Activated CD4-positive, CD25-positive, alpha-beta regulatory T cell treated with anti-CD3 and anti-CD28 coated beads, Interleukin-2, amount 50 U/mL, for 24 hours (primary cell): Measurements from ENCODE around the gene CTNNA2.
"Not testable (repeated sequence)": the region's sequence is repeated elsewhere in the genome, so short reads cannot be mapped to it uniquely, and the experiment has no call there.

Experiments used
- ATAC-seq, 2 donors: fragments of 150-1000 bp; cut with Tn5 transposase; one replicate each; pipeline ENCODE4 v1.10.0; 2021; ENCODE audit warnings: mild to moderate bottlenecking in 1 of 2, moderate library complexity in 1 of 2

CTNNA2 gene

DNA sequence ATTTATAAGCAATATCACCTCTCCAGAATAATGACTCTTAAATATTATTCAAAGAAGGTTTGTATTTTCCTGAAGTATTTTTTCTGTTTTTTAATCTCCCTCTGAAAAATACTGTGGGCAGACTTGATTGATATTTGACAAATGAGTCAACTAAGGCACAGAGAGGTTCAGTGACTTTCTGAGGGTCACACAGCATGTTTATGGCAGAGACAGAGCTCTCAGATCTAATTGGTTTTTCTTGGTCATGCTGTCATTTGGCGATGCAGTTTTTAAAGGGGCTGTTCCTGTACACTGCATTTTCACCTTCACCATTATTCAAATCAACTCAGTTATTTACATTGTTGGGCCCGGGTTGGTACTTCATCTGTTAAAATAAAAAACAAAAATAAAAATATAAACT, 527.4 kb downstream of the CTNNA2 start:
- no peak for ATAC-seq

DNA sequence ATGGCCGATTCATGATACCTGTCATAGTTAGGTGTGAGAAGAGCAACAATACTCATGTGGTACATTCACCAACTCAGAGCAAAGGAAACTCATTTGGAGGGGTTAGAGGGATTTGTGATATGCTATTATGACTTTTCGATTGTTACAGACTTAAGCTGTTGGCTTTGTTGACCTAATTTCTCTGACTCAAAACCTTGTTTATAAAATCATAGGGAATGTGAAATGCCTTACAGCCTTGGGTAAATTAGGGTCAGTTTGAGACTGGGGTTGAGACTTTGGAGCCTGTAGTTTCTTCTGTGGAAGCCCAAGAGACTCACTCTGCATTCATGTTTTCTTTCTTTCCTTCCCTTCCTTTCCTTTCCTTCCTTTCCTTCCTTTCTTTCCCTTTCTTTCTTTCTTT, 529.8 kb downstream of the CTNNA2 start:
- no peak for ATAC-seq

DNA sequence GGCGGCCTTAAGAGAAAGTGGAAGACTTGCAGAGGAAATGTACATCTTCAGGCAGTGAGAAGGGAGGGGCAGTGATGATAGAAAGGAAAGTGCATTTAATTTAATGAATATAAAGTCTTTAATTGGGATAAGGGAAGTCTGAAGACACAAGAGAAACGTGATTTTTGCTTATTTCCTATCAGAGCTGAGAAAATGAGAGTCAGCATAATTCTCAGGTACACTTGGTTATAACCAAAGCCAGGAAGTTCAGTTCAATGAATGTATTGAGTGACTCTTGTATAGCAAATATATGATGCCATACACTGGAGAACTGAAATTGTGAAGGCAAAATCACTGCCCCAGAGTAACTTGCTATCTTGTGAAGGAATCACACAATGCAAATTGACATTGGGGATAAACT, 535.4 kb downstream of the CTNNA2 start:
- no peak for ATAC-seq

DNA sequence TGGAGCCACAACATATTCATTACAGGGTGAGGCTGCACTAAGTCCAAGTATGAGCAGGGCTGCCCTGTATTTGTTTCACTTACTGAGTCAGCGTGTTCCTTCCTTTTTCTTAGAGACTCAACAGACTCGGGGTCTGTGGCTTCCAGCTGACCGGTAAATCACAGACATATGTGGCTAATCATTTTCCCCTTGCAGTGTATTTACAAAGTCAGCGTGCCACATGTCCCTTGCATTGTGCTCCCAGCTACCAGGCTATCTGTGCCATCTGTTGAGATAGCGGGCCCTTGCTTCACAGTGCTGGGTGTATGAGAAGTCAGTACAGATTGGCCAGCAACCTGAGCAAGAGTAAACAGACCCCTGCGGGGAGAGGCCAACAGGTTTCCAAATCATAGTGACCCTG, 537.4 kb downstream of the CTNNA2 start:
- ATAC-seq: no peak

DNA sequence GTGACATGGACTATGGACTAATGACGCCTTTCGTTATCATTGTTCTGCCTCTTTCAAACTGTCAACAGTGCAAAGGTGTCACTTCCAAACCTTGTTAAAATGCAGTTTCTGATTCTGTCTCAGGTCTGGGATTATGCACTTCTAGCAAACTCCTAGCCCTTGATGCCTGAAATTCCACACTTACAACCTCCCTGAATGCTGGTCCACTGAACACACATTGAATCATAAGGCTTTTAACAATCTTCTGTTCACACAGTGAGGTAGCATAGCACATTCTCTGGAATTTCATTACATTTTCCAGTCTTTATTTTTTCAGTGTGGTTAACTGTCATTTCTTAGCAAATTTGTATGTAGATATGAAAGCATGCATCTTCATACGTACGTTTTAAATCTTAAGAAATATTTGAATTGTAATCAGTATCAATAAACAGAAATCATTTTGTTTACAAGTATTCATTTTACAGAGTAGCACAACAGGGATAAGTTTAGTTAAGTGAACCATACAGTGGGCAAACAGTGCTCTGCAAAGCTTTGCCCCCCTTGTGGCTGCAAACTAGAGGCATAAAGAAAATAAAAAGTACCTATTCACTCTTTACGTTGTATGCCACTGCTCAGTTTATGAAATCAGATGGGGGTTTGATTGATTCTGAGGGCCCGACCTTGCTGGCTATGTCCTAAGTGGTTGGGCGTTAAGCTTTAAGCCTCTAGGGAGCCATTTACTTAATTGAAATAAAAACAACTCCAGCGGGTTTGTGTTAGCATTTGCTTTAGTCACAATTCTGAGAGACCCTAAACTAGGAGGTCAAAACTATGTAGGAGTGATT, 540.9 kb downstream of the CTNNA2 start:
- no peak for ATAC-seq

DNA sequence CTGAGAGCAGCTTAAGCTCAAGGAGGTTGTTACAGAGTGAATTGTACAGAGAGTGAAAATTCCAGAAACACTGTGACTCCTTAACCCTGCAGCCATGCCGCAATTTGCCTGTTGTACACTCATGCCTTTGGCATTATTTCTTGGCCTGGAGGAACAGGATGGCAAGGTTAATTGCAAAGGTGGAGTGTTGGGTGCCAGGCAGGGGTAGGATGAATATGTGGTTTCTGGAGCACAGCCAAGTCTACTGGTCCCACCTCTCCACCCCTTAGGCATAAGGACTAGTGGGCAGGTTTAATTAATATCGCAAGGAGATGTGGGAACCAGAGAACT, 541.5 kb downstream of the CTNNA2 start:
- no peak for ATAC-seq

DNA sequence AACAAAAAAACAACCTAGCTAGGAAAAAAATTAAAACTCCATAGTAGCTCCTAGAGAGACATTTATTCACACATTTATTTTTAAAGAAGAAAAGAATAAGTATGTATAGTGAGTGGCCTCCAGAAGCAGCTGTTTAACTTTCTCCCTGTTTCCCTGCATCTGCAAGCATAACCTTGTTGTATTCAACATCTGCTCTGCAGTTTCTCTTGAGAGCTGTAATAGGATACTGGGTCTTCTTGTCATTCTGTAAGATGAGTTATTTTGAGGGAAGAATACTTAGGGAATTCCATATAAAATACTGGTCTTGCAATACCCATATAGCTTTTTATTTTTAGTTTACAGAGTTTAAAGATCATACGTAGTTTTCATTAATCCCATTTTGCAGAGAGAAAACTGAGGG, 545.1 kb downstream of the CTNNA2 start:
- no peak for ATAC-seq

DNA sequence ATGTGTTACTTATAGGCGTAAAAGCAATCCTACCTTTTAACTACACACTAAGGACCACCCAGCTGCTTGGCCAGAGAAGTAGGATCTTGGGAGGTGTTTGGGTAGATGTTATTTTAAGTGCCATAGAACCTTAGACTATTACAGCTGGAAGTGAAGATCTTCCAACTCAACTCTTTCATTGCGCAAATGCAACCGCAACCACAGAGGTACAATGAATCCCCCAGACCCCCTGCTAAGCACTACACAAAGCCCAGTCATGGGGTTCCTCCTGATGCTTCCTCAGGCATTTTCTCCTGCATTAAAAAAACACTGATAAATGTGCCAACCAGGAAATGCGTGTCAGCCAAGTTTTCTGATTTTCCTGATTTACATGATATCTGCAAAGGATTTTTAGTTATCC, 545.7 kb downstream of the CTNNA2 start:
- no peak for ATAC-seq

DNA sequence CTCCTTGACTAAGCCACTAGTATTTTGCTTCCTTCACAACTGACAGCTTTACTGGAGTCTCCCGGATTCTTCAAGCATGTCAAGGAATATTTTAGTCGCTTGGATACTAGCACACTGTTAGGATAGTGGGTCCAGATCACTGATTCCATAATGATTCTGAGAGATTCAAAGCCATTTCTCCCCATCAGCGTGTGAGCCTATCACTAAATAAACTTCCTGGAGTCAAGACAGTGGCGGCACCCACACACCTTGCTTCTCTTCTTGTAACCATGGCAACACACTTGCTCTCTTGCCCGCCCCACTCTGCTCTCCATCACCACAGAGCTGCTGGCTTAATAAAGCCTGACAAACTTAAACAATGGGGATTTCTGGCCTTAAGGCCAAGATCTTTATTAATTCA, 546.6 kb downstream of the CTNNA2 start:
- ATAC-seq: no peak

DNA sequence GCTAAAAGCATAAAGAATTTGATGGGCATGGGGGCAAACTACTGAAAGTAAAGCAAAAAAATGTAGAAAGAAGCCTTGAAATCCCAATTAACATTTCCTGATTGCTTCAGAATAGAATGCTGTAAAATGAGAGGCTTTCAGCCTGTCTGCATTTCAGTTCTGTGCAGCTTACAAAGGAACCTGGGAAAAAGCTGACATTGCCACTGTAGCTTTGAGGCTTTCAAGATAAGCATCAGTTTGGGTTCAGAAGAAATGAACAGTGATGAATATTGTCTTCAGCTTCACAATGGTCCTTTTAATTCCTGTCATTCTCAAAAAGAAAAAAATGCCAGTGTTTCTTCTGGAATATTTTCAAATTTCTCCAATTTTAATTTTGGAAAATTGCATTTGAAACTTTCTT, 549.0 kb downstream of the CTNNA2 start:
- no peak for ATAC-seq

DNA sequence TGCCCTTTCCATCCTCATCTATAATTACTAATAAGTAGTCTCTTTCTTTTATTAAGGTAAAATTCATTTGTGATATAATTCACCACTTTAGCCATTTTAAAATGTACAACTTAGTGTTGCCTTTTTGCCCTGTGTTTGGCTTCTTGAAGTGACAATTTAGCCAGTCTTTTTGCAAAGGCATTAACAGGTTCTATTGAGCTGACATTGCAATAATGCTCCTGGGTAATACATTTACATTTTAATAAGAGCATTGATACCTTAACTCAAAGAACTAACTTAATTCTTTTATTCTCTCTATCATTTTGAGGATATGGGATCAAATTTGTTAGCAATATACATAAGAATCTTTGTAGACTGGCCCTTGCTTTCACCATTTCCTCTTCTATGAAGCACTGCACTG, 549.4 kb downstream of the CTNNA2 start:
- no peak for ATAC-seq

DNA sequence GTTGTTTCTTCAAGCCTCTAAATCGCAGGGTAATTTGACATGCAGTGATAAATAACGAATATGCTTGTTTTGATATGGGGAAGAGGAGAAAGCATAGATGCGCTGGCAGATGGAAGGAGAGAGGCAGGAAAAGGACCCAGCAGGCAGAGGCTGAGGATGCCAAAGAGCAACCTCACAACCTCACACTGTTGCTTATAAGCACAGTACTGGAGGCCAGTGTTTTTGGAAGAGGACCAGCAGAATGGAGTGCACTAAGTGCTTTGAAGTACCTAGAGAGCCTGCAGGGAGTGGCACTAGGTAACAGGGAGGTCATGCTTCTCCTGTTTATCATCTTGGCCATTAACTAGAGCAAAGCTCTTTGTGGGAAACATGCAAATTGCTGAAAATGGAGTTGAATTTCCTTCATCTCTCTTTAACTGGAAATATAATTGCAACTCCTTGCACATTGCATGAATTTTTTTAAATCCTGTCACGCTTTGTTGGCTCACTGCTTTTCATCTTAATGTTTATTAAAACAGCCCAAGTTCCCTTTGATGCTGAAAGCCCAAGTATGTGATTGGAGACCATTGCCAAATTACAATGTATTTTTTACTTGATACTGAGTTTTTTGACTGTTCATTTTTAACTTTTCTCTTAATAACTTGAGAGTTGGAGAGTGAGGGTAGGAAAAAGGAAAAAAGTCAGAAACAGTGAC, 555.3 kb downstream of the CTNNA2 start:
- no peak for ATAC-seq

DNA sequence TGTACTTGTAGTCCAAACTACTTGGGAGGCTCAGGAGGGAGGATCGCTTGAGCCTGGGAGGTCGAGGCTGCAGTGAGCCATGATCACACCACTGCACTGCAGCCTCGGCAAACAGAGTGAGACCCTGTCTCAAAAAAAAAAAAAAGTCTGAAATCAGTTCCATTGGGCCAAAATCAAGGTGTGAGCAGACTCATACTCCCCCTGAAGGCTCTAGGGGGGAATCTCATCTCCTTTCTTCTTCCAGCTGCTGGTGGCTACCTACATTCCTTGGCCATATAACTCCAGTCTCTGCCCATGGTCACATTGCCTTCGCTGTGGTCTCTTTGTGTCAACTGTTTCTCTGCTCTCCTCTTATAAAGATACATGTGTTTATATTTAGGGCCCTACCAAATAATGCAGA, 557.7 kb downstream of the CTNNA2 start:
- no peak for ATAC-seq

DNA sequence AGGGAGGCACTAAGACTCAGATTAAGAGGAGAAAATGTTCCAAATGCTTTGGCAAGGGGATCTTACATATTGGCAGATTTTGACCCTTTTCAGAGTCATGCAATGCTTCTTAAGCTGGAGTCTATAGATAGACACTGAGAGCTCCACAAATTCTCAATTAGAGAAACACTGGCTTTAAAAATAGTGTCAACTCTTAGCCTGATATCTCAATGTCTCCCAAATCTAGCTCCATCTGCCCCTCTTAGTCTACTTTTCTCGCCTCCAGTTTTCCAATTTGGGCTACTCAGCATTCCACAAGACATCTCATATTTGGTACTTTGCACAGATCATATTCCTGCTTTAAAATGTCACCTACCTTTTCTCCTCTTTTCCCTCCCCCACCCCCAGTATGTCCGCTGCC, 559.1 kb downstream of the CTNNA2 start:
- ATAC-seq: no peak

DNA sequence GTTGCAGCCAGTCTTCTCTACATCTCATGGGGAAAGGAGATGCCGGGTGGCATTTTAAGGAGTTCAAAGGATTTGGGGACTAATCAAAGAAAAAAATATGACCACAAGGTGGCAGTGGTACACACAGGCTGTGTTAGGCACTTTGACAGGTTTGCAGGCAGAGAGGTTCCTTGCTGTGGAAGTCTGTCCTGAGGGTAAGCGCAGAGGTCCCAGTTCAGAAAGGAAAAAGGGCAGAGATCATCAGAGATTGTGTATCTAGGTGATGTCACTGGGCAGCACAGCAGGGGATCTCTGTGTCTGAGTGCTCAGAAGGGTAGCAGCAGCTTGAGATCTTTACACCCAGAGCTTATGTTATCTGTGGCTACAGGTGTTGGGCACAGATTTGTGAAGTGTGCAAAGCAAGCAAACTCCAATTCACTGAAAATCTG, 560.3 kb downstream of the CTNNA2 start:
- ATAC-seq: no peak

DNA sequence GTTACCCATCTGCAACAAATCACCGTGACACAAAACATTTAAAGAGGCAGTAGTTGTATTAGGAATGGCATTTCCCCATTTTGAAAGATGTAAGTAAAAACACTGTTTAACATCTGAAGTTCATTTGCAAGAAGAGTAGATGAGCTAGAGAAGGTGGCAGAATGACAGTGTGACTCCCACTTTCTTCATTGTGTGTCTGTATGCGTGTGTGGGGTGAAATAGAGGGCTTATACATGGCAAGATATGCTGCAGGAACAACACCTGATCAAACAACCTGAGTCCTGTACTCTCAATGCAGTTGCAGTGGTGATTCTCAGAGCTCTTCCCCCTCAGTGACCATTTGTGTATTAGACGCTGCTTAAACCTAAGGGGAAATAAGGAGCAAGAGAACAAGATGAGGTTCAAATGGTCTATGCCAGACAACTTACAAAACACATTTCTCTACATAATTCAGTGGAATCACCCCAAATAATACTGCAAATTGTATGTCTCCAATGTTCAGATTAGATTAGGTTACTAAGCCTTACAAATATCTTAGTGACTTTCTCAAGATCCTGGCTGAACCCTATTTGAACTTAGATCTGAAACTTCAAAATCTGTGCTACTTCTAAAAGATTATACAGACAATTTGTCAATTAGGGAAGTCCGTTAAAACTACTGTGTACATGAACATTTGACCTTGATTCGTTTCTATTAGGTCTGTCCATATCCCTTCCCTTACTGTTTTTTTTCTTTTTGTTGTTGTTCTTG, 561.6 kb downstream of the CTNNA2 start:
- no peak for ATAC-seq

DNA sequence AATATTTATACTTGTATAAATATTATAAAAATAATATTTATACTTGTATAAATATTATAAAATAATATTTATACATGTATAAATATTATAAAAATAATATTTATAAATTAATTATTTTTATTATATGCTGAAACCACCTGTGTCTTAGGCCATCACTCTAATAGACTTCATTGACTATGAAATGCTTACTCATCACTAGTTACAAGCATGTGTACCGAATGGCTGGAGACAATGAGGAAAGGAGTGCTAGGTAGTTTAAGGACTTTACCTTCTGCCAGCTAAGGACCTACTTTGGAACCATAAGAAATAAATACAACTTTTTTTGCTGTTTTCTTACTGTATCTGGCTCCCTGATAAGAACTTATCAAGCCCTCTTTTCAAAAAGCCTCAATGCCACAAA, 562.9 kb downstream of the CTNNA2 start:
- no peak for ATAC-seq

DNA sequence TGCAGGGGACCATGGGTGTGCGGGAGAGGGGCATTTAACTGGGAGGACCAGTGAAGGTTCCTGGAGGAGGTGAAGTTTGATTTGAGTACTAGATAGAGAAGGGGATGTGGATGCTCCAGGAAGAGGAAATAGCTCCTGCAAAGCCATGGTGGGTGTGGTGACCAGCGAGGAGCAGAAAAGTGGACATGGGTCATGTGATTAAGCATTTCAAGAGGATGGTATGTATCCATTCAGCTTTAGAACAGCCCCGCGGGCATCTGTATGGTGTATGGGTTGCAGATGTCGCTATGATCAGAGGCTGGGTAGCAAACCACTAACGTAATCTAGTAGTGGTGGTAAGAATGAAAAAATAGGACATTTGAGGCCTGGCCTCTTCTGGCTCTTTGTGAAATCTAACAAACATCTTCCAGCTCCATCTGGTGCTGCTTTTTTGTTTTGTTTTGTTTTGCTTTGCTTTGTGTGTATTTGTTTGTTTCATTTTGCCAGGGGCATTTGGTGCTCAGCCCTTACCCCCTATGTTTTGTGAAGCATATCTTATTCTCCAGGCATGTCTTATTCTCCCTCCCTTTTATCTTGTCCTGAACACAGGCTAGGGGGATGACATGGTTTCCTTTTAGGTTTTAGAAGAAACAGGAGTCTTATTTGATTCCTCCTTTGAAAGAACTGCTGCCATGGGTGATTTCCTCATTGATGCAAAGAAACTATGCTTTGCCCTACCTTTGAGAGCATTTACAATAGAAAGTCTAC, 565.6 kb downstream of the CTNNA2 start:
- ATAC-seq: no peak

DNA sequence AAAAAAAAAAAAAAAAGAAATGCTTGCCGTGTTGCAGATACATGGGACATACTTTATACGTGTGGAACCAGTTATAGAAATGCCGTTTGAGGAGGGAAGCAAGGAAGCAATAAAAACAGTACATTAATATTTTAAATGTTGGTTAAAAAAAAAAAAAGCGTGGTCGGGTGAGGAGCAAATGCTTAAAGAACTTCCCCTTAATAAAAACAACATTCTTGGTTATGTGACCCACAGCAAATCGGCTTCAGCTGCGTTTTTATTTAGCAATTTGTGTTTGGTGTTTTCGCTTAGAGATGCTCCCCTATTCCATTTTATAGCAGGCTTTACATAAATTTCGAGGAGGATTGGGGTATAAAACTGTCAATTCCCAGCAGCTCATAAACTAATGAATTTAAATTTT, 568.1 kb downstream of the CTNNA2 start:
- ATAC-seq: no peak

DNA sequence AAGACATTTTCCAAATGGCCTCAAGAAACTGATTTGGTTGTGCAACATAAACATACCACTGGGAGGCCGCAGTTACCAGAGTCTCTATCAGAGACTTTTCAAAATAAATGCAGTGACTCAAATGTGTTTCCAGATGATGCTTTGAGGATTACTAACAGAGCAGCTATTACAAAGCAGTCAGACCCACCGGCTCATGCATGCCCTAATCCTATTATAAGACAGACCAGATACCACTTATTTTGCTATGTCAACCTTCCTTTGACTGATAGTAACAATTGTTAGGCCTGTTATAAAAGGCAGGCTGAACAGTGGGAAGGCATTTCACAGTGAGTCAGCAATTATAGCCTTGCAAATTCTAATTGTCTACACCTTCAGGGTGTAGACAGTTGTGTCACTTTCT, 574.0 kb downstream of the CTNNA2 start:
- ATAC-seq: no peak

DNA sequence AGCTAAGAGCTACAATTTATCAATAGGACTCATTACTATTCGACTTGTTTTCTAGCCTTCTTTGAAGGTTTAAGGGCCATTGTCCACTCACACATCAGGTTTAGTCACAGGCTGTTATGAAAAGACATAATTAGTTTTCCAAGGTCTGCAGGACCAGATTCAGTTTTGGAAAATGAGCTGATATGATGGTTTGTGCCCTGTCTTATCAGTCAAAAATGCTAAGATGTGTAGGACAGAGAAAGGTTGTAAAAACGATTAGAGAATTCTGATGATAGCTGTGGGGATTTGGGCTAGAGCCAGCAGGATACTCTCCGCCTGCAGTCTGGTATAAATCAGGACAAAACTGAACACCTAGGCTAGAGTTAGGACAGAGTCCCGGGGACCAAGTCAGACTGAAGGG, 578.4 kb downstream of the CTNNA2 start:
- ATAC-seq: no peak

DNA sequence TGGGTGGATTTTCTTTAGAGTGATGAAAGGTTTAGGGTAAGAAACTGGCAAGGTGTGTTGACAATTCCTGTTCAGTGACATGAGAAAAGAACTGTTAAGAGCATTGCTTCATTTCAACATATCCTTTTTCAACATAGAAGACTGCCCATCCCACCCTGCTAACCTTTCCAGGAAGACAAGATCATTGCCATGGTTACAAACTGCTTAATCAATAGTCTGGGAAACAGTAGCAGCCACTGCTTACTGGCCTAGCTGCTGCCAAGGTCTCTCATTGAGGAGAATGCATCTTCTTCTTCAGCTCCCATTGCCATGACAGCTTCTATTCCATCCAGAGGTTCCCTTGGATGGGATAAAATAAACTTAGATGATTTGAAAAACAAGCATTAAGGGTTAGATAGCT, 579.6 kb downstream of the CTNNA2 start:
- ATAC-seq: no peak

DNA sequence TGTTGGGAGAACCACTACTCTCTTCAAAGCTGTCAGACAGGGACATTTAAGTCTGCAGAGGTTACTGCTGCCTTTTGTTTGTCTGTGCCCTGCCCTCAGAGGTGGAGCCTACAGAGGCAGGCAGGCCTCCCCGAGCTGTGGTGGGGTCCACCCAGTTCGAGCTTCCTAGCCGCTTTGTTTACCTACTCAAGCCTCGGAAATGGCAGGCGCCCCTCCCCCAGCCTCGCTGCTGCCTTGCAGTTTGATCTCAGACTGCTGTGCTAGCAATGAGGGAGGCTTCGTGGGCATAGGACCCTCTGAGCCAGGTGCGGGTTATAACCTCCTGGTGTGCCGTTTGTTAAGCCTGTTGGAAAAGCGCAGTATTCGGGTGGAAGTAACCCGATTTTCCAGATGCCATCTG, 585.7 kb downstream of the CTNNA2 start:
- not testable (repeated sequence) for ATAC-seq
